K562 (cell line): ENCODE measurements around the gene NT5DC4.

Experiments used
- AFF4 ChIP-seq: sonication (generic); formaldehyde crosslinking; IDR thresholded peaks from 2 replicates; pipeline ENCODE4 v1.8.0; 2023; ENCODE audit warnings: mild to moderate bottlenecking, missing genetic modification reagents
- CBX3 ChIP-seq, 2 experiments: IDR thresholded peaks; 1 replicate in 1 of 2; 2 replicates in 1 of 2; pipeline ENCODE4 v1.6.1; 2012; ENCODE audit warnings: inconsistent platforms in 2 of 2, low read length in 2 of 2, borderline replicate concordance in 1 of 2, control low read depth in 1 of 2
- EP300 ChIP-seq: IDR thresholded peaks from 2 replicates; pipeline ENCODE4 v1.6.1; 2012; ENCODE audit warnings: low read length, improper control_type of control experiment
- EZH2 ChIP-seq: IDR thresholded peaks from 2 replicates; pipeline ENCODE4 v1.6.1; 2012; ENCODE audit warnings: low read depth, mild to moderate bottlenecking, inconsistent platforms, low read length, borderline replicate concordance
- FOXP4 ChIP-seq: sonication (generic); formaldehyde crosslinking; IDR thresholded peaks from 2 replicates; pipeline ENCODE4 v1.8.0; 2022; ENCODE audit warnings: mild to moderate bottlenecking, missing genetic modification reagents, borderline replicate concordance
- JUND ChIP-seq, 2 experiments: IDR thresholded peaks; 2 replicates in 1 of 2; 3 replicates in 1 of 2; pipeline ENCODE4 v1.6.1; 2011; ENCODE audit warnings: borderline replicate concordance in 2 of 2, low read depth in 2 of 2, low read length in 2 of 2, improper control_type of control experiment in 1 of 2, missing biosample characterization in 1 of 2, missing genetic modification characterization in 1 of 2, missing genetic modification reagents in 1 of 2
- POLR2AphosphoS5 ChIP-seq: IDR thresholded peaks from 2 replicates; pipeline ENCODE4 v1.6.1; 2011; ENCODE audit warnings: mild to moderate bottlenecking, low read depth, low read length, moderate library complexity; ENCODE audit not compliant: control insufficient read depth, insufficient read depth
- SIX5 ChIP-seq, 2 experiments: IDR thresholded peaks; 2 replicates each; pipeline ENCODE4 v1.6.1; 2011; ENCODE audit warnings: low read length in 2 of 2, borderline replicate concordance in 1 of 2, low read depth in 1 of 2, mild to moderate bottlenecking in 1 of 2, moderate library complexity in 1 of 2; ENCODE audit not compliant: insufficient read depth in 1 of 2
- ZNF239 ChIP-seq: fragments of 250-450 bp; sonication (Bioruptor Pico); IDR thresholded peaks from 2 replicates; pipeline ENCODE4 v1.4.0; 2020; ENCODE audit warnings: mild to moderate bottlenecking
- ZNF263 ChIP-seq: sonication (generic); formaldehyde crosslinking; IDR thresholded peaks from 2 replicates; pipeline ENCODE4 v1.8.0; 2022; ENCODE audit warnings: mild to moderate bottlenecking, missing genetic modification reagents, borderline replicate concordance
- ZNF354B ChIP-seq: fragments of 250-450 bp; sonication (Bioruptor Pico); IDR thresholded peaks from 2 replicates; pipeline ENCODE4 v1.4.0; 2020

DNA sequence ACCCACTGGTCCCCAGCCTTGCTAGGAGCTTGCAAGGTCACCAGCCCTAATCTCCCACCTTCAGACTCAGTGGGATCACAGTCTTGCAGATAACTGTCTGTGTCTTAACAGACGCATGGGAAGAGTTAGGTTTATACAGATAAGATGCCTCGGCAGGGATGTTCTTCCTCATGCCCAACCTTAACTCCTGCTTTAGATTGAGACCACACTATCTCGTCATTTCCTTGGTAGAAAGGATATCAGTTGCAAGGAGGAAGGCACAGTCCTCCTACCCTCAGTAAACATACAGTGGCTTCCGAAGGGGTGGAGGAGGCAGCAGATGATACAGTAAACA is 7.2 kb downstream of the NT5DC4 start:
- no peak for TF ChIP-seq ZNF239
- no peak for TF ChIP-seq SIX5 (IDR thresholded peaks at IDR 0.05; ENCODE audit: borderline replicate concordance in 1 of 2, insufficient read depth in 1 of 2, low read depth in 1 of 2, low read length in 2 of 2)
- peak; percentile 89; the same call in 1 of the 2 replicates for TF ChIP-seq EP300
- peak; percentile 50; the same call in 1 of the 2 replicates for TF ChIP-seq POLR2AphosphoS5
- TF ChIP-seq EZH2: no peak
- no peak for TF ChIP-seq ZNF354B (CRISPR knock-in tag)
- no peak for TF ChIP-seq FOXP4 (CRISPR knock-in tag)
- TF ChIP-seq JUND (IDR thresholded peaks at IDR 0.05; ENCODE audit: borderline replicate concordance, low read depth, low read length): peak; percentile 40; the same call in 1 of the 2 replicates
- TF ChIP-seq JUND (tag; IDR thresholded peaks at IDR 0.05; ENCODE audit: borderline replicate concordance, low read depth, low read length): no peak; the same call in 2 of the 3 replicates
- TF ChIP-seq AFF4 (CRISPR knock-in tag): no peak
- peak; percentile 56; the same call in 1 of the 2 replicates for TF ChIP-seq ZNF263 (CRISPR knock-in tag)
- no peak for TF ChIP-seq CBX3 (IDR thresholded peaks at IDR 0.05; ENCODE audit: borderline replicate concordance in 1 of 2, low read length in 2 of 2)
